Cardiac fibroblast (primary cell): ENCODE measurements around the gene ZFP36L1.

Experiments
- DNase-seq, 2 donors: peaks; one replicate each; pipeline versions ENCODE4 v3.0.0 to v3.0.0-alpha.2; 2010; ENCODE audit warnings: low read depth in 2 of 2
- H3K4me3 ChIP-seq, 2 donors: replicated peaks in 1 of 2; 1 replicate in 1 of 2; 2 replicates in 1 of 2; pipeline ENCODE4 v1.5.1; 2011; ENCODE audit warnings: low read depth in 2 of 2, low read length in 2 of 2, mild to moderate bottlenecking in 2 of 2, moderate library complexity in 1 of 2
- CTCF ChIP-seq: IDR thresholded peaks from one replicate; pipeline ENCODE4 v1.5.1; 2011; ENCODE audit warnings: low read depth, mild to moderate bottlenecking, low read length, inconsistent platforms

The ZFP36L1 gene

GRCh38 chr14:68784226-68784910 lies 8.5 kb downstream of the ZFP36L1 start:
- H3K4me3 ChIP-seq = no peak overlapping the region
- TF ChIP-seq CTCF = no peak
- DNase-seq = peak; percentile 37 to 83

GRCh38 chr14:68783408-68784225 lies 9.2 kb downstream of the ZFP36L1 start:
- H3K4me3 ChIP-seq = no peak overlapping the region
- TF ChIP-seq CTCF = no peak
- DNase-seq = no peak

GRCh38 chr14:68782091-68782981 lies 10.5 kb downstream of the ZFP36L1 start:
- no peak overlapping the region for H3K4me3 ChIP-seq
- no peak for DNase-seq
- TF ChIP-seq CTCF = no peak

- no peak for TF ChIP-seq CTCF
- DNase-seq = no peak
- no peak overlapping the region for H3K4me3 ChIP-seq
These were observed 11.5 kb downstream of the ZFP36L1 start for GRCh38 chr14:68781161-68782021.

- peak; percentile 66 to 88 for DNase-seq
- TF ChIP-seq CTCF = no peak
- H3K4me3 ChIP-seq = no peak overlapping the region
These were observed 12.3 kb downstream of the ZFP36L1 start for GRCh38 chr14:68780358-68781160.
